ENCODE results near the gene TMEM200A. TPM values are rescaled to one million over a fixed set of nuclear protein-coding genes. Genes with fewer than 3 reads are reported as not detected.

TMEM200A gene
- total and polyA plus RNA-seq, 2 of the 8 experiments (the other 6 are each of a cell fraction or from before 2014, with no cell fraction given), result 6.2 to 13.9 TPM

DNA sequence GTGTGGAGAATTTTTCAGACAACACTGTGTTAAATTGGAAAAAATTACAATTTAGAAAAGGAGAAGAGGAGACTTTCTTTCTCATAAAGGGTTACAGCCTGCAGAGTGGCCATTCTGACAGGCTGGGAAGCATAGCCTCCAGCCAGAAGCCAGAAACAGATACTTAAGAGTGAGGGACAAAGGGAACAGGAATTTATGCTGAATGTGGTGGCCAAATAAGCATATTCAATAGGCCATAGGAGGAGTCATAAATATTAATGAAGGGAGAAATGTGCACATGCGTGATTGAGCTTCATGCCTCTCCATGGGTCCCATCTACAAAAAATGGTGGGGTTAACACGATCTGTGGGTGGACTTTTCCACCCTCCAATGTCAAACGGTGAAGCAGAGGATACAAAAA lies 13.4 kb downstream of the TMEM200A start:
- H3K79me1 ChIP-seq (ENCODE audit: low read depth, low read length), result no peaks in the 10 kb centered on the region; the same call in 1 of the 2 replicates
- no peak overlapping the region for H2BK120ac ChIP-seq (replicated peaks; ENCODE audit: low read depth, low read length)
- H4K20me1 ChIP-seq (replicated peaks in 1 of 2; ENCODE audit: control insufficient read depth in 1 of 2, insufficient read depth in 2 of 2, low read length in 2 of 2), result peaks cover 0 to 4% of the 10 kb centered on the region in 2 experiments
- H4K5ac ChIP-seq (ENCODE audit: insufficient read length, low read depth, low read length), result no peak overlapping the region
- no peak overlapping the region for H2AK5ac ChIP-seq (ENCODE audit: low read depth, low read length)
- CTCF ChIA-PET (ENCODE audit: partially characterized antibody), result interaction anchor here (1.0 to 1.1 kb wide), 2 partner anchors 9 to 125 kb away, joined by 3 read pairs; no protein-coding TSS in a partner anchor
- no peak overlapping the region for H3K18ac ChIP-seq (ENCODE audit: extremely low read depth, low read length)
- no peaks in the 10 kb centered on the region for H3K23me2 ChIP-seq (ENCODE audit: low read depth, low read length)
- H3K4me1 ChIP-seq (replicated peaks in 1 of 4; ENCODE audit: control insufficient read depth in 3 of 4, insufficient read depth in 4 of 4, low read length in 3 of 4), result peaks cover 0 to 13% (median under 1%) of the 10 kb centered on the region in 4 experiments; a peak in 3 of 7 replicates
- H3K9me3 ChIP-seq (ENCODE audit: insufficient read depth in 2 of 2, low read depth in 1 of 2, low read length in 1 of 2), result no peaks in the 10 kb centered on the region
- H4K8ac ChIP-seq (ENCODE audit: extremely low read depth, insufficient read depth, low read length), result no peak overlapping the region
- no peak overlapping the region for H3K4ac ChIP-seq (replicated peaks; ENCODE audit: insufficient read length, low read depth, low read length)
- WGBS, 2 experiments (ENCODE audit: extremely low coverage in 1 of 2, insufficient coverage in 1 of 2, insufficient read length in 1 of 2, insufficient replicate concordance in 2 of 2, low coverage in 1 of 2, low lambda C conversion rate in 2 of 2, missing lambda C conversion rate in 1 of 2), result 96% methylated on average over 3 of the region's 3 CpGs; no CpG with 5 or more reads in 1 of the 2 experiments
- no peak overlapping the region for H2BK12ac ChIP-seq (ENCODE audit: low read depth, low read length)
- no peak overlapping the region for H2BK5ac ChIP-seq (ENCODE audit: low read depth, low read length)
- DNase-seq (ENCODE audit: low read depth in 1 of 2, low spot score in 2 of 2) (no peak), FAIRE-seq (no peak)
- no peak overlapping the region for H2BK20ac ChIP-seq (ENCODE audit: low read length)
- H3K79me2 ChIP-seq (ENCODE audit: control insufficient read depth in 1 of 2, insufficient read depth in 2 of 2, low read length in 2 of 2), result no peaks in the 10 kb centered on the region; a peak in 2 of 4 replicates
- H2BK15ac ChIP-seq (ENCODE audit: low read length), result no peak overlapping the region
- H3K27me3 ChIP-seq (replicated peaks in 1 of 4; ENCODE audit: control insufficient read depth in 3 of 4, extremely low read depth in 1 of 4, insufficient read depth in 3 of 4, low read length in 3 of 4), result no peaks in the 10 kb centered on the region
- POLR2A ChIA-PET (ENCODE audit: partially characterized antibody), result interaction anchor here (0.8 kb wide), 1 partner anchor 10 kb away, joined by 3 read pairs; no protein-coding TSS in a partner anchor
- H3K56ac ChIP-seq (replicated peaks; ENCODE audit: insufficient read length, low read depth, low read length), result no peak overlapping the region
- H3K36me3 ChIP-seq (ENCODE audit: control insufficient read depth in 2 of 4, insufficient read depth in 4 of 4, low read length in 3 of 4), result no peaks in the 10 kb centered on the region
- H3K27ac ChIP-seq (ENCODE audit: low read depth, low read length), result no peak overlapping the region
- no peak overlapping the region for H3K4me3 ChIP-seq (ENCODE audit: extremely low read depth in 1 of 4, insufficient read depth in 2 of 4, low read depth in 3 of 4, low read length in 4 of 4)
- no peak overlapping the region for H2AFZ ChIP-seq (ENCODE audit: low read length)
- no peak overlapping the region for H3K4me2 ChIP-seq (ENCODE audit: insufficient read depth in 1 of 2, low read depth in 2 of 2, low read length in 2 of 2)
- no peak overlapping the region for H3K14ac ChIP-seq (ENCODE audit: insufficient read length)
- H3K9ac ChIP-seq (replicated peaks in 1 of 4; ENCODE audit: extremely low read depth in 1 of 4, low read depth in 3 of 4, low read length in 3 of 4), result no peak overlapping the region
- H3K23ac ChIP-seq (ENCODE audit: insufficient read length), result no peak overlapping the region
- H4K91ac ChIP-seq (replicated peaks; ENCODE audit: insufficient read length, low read length), result no peak overlapping the region
- TF ChIP-seq BACH1 (IDR thresholded peaks at IDR 0.05; ENCODE audit: low read length) (no peak), CHD1 (IDR thresholded peaks at IDR 0.05; ENCODE audit: low read depth, low read length) (no peak), ASH2L (IDR thresholded peaks at IDR 0.05; ENCODE audit: low read length) (no peak)
